GM13977 (cell line): ENCODE measurements around the gene DUSP1.
"Not testable (repeated sequence)": the region's sequence is repeated elsewhere in the genome, so short reads cannot be mapped to it uniquely, and the experiment has no call there.

Experiments used
- DNase-seq: peaks from one replicate; pipeline ENCODE4 v3.0.0; 2012; ENCODE audit warnings: low spot score
- in situ Hi-C: fragments of 300-500 bp; cut with MboI; formaldehyde crosslinking; loops from one replicate; pipeline ENCODE4 v1.12.0; 2022; ENCODE audit warnings: low sequenced_read_pairs, low pct_unique_long_range_greater_than_20kb, mixed read lengths, inconsistent platforms; ENCODE audit not compliant: unreplicated experiment
- TF ChIP-seq, protein P1 (sequence below): IDR thresholded peaks from 2 replicates; pipeline ENCODE4 v1.5.1; 2012; ENCODE audit warnings: mild to moderate bottlenecking, control low read depth; ENCODE audit not compliant: insufficient read depth; ENCODE audit errors: extremely low read depth, missing control alignments

DUSP1 gene

DNA sequence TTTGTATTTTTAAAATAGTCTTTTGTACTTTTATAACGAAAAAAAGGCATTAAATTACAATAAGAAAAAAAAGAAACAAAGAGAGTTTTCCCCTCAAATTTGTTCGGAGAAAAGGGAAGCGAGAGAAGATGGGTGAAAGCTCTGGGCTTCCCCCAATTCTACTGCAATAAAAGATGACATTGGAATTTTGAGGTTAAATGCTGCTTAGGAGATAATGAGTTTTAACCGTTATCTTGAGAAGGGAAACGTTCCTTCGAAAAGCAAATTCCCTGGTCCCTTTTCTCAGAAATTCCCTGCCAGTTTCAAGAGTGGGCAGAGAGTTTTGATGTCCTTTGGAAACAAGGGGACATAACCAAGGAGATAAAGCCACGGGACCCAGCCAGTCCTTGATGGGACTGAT lies 44.6 kb upstream of the DUSP1 start:
- DNase-seq = no peak
- TF ChIP-seq, protein P1, sequence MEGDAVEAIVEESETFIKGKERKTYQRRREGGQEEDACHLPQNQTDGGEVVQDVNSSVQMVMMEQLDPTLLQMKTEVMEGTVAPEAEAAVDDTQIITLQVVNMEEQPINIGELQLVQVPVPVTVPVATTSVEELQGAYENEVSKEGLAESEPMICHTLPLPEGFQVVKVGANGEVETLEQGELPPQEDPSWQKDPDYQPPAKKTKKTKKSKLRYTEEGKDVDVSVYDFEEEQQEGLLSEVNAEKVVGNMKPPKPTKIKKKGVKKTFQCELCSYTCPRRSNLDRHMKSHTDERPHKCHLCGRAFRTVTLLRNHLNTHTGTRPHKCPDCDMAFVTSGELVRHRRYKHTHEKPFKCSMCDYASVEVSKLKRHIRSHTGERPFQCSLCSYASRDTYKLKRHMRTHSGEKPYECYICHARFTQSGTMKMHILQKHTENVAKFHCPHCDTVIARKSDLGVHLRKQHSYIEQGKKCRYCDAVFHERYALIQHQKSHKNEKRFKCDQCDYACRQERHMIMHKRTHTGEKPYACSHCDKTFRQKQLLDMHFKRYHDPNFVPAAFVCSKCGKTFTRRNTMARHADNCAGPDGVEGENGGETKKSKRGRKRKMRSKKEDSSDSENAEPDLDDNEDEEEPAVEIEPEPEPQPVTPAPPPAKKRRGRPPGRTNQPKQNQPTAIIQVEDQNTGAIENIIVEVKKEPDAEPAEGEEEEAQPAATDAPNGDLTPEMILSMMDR = no peak
- in situ Hi-C loops = no loop called here

DNA sequence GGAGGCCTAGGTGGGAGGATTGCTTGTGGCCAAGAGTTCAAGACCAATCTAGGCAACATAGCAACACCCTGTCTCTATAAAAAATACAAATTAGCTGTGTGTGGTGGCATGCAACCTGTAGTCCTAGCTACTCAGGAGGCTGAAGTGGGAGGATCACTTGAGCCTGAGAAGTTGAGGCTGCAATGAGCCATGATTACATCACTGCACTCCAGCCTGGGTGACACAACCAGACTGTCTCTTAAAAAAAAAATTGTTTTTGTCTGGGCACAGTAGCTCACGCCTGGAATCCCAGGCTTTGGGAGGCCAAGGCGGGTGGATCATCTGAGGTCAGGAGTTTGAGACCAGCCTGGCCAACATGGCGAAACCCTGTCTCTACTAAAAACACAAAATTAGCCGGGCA lies 40.0 kb upstream of the DUSP1 start:
- DNase-seq, in situ Hi-C loops: not testable (repeated sequence)

DNA sequence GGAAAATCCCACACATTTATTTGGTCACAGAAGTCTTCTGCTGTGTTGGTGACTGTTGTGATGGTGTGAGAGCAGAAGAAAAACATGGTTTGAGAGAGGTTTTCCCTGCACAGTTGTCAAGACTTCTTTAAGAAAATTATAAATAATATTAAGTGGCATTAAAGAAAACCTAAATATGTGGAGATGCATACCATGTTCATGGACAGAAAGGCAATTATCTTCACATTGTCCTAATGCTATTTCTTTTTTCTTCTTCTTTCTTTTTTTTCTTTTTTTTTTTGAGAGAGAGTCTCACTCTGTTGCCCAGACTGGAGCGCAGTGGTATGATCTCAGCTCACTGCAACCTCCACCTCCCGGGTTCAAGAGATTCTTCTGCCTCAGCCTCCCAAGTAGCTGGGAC lies 38.8 kb upstream of the DUSP1 start:
- in situ Hi-C loops = no loop called here
- TF ChIP-seq, protein P1 = no peak
- DNase-seq = no peak

DNA sequence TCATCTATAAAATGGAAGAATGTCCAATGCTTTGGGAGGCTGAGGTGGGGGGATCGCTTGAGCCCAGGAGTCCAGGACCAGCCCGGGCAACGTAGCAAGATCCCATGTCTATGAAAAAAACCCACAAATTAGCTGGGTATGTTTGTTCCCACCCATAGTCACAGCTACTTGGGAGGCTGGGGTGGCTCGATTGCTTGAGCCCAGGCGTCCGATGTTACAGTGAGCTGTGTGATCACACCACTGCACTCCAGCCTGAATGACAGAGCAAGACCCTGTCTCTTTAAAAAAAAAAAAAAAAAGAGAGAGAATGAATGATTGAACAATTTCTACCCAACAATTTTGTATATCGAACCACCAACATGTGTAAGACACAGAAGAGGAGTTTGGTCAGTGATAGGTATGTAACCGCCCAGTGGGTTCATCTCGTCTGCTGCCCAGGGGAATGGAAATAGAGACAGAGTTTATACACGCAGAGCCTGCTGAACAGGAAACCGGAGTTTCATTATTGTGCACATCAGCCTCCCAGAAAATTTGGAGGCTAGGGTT lies 36.8 kb upstream of the DUSP1 start:
- in situ Hi-C loops = no loop called here
- no peak for DNase-seq
- TF ChIP-seq, protein P1 = no peak

DNA sequence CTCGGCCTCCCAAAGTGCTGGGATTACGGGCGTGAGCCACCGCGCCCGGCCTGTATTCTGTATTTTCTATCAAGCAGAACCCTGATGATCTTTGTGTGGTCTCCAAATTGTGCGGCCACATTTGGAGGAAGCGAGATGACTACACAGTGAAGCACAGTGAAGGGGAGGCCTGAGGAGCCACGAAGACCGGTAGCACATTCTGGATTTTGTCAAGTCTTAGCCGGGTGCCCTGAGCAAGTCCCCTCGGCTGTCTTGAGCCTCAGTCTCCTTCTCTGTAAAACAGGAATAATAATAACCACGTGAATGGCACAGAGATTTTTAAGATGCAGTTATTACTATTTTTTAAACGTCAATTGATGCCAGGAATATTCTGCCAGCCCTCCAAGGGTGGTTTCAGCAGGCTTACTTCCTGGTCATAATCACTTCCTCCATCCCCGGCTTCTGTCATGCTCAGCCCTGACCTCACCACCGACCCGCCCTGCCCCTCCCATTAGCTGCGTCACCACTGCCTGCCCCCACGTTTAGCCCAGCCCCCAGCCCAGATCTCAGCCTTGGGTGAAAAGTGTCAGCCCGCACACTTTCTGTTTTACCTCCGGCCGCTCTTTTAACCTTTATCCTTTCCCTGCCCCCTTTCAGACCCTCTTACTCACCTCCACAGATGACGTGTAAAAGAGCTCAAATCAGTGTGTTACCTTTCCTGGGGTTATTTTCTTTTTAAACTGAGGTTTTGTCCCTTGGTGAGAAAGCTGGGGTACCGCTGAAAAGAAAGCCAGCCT lies 36.1 kb upstream of the DUSP1 start:
- peak; percentile 93 for DNase-seq
- TF ChIP-seq, protein P1 = no peak
- in situ Hi-C loops = no loop called here

DNA sequence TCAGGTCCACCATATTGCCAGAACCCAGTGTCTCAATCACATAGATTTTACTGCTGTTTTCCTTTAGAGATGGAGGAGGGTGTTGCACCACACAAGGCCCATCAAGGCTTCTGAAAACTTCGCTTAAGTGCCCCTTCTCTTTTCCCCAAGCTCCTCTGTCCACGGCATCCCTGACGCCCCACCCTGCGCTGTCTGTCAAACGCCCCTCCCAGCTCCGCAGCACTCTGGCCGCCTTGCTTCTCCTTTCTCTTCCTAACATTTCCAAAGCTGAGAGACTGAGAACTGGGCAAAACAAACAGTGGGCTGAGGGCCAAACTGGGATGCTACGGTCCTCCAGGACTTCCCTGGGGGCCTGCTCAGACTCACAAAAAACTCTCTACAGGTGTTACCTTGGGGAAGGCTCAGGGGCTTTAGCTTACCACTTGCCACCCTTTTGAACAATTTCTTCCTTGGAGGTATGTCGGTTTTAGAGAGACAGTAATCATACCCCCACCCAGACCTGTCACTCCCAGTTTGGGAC lies 34.8 kb upstream of the DUSP1 start:
- no peak for DNase-seq
- in situ Hi-C loops = no loop called here
- TF ChIP-seq, protein P1 = no peak

DNA sequence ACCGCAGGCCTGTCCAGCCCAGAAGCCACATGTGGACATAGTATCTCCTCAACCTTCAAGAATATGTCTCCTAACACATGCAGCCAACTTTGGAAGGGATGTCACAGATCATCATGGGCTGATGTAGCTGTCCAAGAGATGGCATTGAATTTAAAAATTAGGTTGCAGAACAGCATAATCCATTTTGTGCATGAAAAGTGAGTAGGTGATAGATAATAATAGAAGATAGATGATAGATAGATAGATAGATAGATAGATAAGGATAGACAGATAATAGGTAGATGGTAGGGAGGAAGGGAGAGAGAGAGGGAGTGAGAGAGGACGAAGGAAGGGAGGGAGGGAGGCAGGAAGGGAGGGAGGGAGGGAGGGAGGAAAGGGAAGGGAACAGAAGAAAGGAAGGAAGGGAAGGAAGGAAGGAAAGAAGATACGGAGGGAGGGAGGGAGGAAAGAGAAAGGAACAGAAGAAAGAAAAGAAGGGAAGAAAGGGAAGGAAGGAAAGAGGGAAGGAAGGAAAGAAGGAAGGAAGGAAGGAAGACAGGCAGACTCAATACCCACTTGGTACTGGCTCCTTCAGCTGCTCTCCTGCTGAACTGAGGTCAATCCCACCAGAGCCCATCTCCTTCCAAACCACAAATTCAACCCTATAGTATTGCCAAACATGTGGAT lies 34.2 kb upstream of the DUSP1 start:
- TF ChIP-seq, protein P1 = no peak
- no peak for DNase-seq
- in situ Hi-C loops = no loop called here
